Breast epithelium (tissue), 4 donors: ENCODE results near the gene TARP.

Source experiments
- DNase-seq, 2 donors: peaks; one replicate each; pipeline ENCODE4 v3.0.0-alpha.2; 2019; ENCODE audit warnings: low spot score in 2 of 2
- H3K27ac ChIP-seq, 2 donors: fragments of 200-600 bp; sonication (generic) in 1 of 2; one replicate each; pipeline ENCODE4 v1.5.1; 2016 to 2019; ENCODE audit warnings: mild to moderate bottlenecking in 1 of 2
- H3K27me3 ChIP-seq, 2 donors: fragments of 200-600 bp; sonication (generic) in 1 of 2; one replicate each; pipeline versions ENCODE4 v1.5.1 to v1.6.0; 2017 to 2019; ENCODE audit warnings: control low read depth in 1 of 2, mild to moderate bottlenecking in 1 of 2
- H3K36me3 ChIP-seq: fragments of 200-600 bp; one replicate; pipeline ENCODE4 v1.5.1; 2019
- H3K4me1 ChIP-seq, 2 donors: fragments of 200-600 bp; sonication (generic); one replicate each; pipeline ENCODE4 v1.5.1; 2016 to 2019; ENCODE audit warnings: control low read depth in 1 of 2
- H3K4me3 ChIP-seq, 3 donors: fragments of 200-600 bp; sonication (generic); 1 replicate in 2 of 3; 2 replicates in 1 of 3; pipeline ENCODE4 v1.5.1; 2016 to 2019; ENCODE audit warnings: mild to moderate bottlenecking in 3 of 3, moderate library complexity in 2 of 3
- H3K9me3 ChIP-seq, 2 donors: fragments of 200-600 bp; sonication (generic) in 1 of 2; one replicate each; pipeline ENCODE4 v1.5.1; 2016 to 2019; ENCODE audit warnings: control low read depth in 1 of 2
- POLR2A ChIP-seq: fragments of 450-650 bp; IDR thresholded peaks from one replicate; pipeline ENCODE4 v1.6.1; 2016; ENCODE audit warnings: antibody characterized with exemption, mild to moderate bottlenecking, moderate library complexity
- POLR2AphosphoS5 ChIP-seq, 3 donors: sonication (generic); formaldehyde crosslinking; IDR thresholded peaks; one replicate each; pipeline ENCODE4 v1.6.1; 2017; ENCODE audit warnings: antibody characterized with exemption in 3 of 3
- intact Hi-C: fragments of 100-400 bp; cut with DNase I; formaldehyde crosslinking; loops from one replicate; pipeline ENCODE4 v1.15.1; 2023; ENCODE audit warnings: low total_unique reads
- TF ChIP-seq, protein P1 (sequence below), 3 donors: fragments of 450-650 bp; IDR thresholded peaks; one replicate each; pipeline ENCODE4 v1.5.1; 2016 to 2017; ENCODE audit warnings: antibody characterized with exemption in 3 of 3, mild to moderate bottlenecking in 3 of 3, moderate library complexity in 3 of 3

The TARP gene

DNA sequence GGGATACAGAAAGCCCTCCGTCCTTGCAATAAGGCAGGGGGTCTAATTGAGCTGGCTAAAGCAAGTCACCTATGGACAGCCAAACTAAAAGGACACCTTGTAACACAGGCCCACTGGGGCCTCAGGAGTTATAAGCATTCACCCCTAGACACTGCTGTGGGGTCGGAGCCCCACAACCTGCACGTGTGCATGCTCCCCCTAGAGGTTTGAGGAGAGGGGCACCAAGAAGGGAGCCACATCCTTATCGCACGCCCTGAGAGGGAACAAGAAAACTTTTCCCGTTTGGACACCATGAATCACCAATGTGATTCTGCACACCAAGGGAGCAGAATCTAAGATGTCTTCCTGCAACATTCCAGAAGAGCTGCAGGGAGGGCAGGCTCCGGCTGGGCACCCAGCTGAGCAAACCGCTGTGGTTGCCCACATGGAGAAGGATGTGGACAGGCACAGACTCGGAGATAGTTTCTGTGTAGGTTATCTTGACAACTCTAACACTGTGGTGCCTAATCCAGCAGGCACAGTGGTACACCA, 17.7 kb upstream of the TARP start:
- H3K36me3 ChIP-seq = no peaks in the 10 kb centered on the region
- H3K27me3 ChIP-seq = no peaks in the 10 kb centered on the region
- intact Hi-C loops = no loop called here
- no peak for DNase-seq
- no peak for TF ChIP-seq POLR2AphosphoS5 (IDR thresholded peaks at IDR 0.05)
- TF ChIP-seq, protein P1, sequence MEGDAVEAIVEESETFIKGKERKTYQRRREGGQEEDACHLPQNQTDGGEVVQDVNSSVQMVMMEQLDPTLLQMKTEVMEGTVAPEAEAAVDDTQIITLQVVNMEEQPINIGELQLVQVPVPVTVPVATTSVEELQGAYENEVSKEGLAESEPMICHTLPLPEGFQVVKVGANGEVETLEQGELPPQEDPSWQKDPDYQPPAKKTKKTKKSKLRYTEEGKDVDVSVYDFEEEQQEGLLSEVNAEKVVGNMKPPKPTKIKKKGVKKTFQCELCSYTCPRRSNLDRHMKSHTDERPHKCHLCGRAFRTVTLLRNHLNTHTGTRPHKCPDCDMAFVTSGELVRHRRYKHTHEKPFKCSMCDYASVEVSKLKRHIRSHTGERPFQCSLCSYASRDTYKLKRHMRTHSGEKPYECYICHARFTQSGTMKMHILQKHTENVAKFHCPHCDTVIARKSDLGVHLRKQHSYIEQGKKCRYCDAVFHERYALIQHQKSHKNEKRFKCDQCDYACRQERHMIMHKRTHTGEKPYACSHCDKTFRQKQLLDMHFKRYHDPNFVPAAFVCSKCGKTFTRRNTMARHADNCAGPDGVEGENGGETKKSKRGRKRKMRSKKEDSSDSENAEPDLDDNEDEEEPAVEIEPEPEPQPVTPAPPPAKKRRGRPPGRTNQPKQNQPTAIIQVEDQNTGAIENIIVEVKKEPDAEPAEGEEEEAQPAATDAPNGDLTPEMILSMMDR (IDR thresholded peaks at IDR 0.05) = no peak
- TF ChIP-seq POLR2A = no peak
- no peak overlapping the region for H3K4me3 ChIP-seq
- H3K9me3 ChIP-seq = no peaks in the 10 kb centered on the region
- no peaks in the 10 kb centered on the region for H3K4me1 ChIP-seq
- no peak overlapping the region for H3K27ac ChIP-seq

DNA sequence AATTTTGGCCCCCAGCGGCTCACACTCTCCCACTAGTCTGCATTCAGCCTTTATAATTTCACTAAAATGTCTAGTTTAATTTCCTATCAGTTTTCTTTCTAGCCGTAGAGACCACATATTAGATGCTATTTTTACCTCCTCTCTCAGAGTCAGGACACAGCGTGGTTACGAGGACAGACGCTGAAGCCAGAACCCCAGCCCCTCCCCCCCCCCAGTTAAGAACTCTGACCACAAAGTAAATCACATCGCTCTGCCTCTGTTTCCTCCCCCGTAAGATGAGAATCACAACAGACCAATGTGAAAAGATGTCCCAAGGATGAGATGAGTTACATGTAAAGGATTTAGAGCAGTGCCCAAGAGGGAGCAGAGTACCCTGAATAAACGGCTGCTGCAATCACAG, 11.1 kb upstream of the TARP start:
- Histone ChIP-seq H3K27me3 (no peaks in the 10 kb centered on the region), H3K36me3 (no peaks in the 10 kb centered on the region), H3K4me3 (no peak overlapping the region), H3K4me1 (no peaks in the 10 kb centered on the region), H3K9me3 (no peaks in the 10 kb centered on the region), H3K27ac (no peak overlapping the region)
- TF ChIP-seq, protein P1 (IDR thresholded peaks at IDR 0.05) = no peak
- TF ChIP-seq POLR2A (no peak), POLR2AphosphoS5 (IDR thresholded peaks at IDR 0.05) (no peak)
- intact Hi-C loops = no loop called here
- no peak for DNase-seq

GRCh38 chr7:38283809-38284208, 10.4 kb upstream of the TARP start:
- no peaks in the 10 kb centered on the region for H3K27me3 ChIP-seq
- H3K4me3 ChIP-seq = no peak overlapping the region
- H3K36me3 ChIP-seq = no peaks in the 10 kb centered on the region
- H3K9me3 ChIP-seq = no peaks in the 10 kb centered on the region
- no peaks in the 10 kb centered on the region for H3K4me1 ChIP-seq
- TF ChIP-seq POLR2AphosphoS5 (IDR thresholded peaks at IDR 0.05) (no peak), POLR2A (no peak)
- TF ChIP-seq, protein P1 (IDR thresholded peaks at IDR 0.05) = no peak
- intact Hi-C loops = no loop called here
- no peak overlapping the region for H3K27ac ChIP-seq
- no peak for DNase-seq

- TF ChIP-seq POLR2A = no peak
- TF ChIP-seq, protein P1 (IDR thresholded peaks at IDR 0.05) = no peak
- no peak for TF ChIP-seq POLR2AphosphoS5 (IDR thresholded peaks at IDR 0.05)
Measured at GRCh38 chr7:38283107-38283506, 9.7 kb upstream of the TARP start.

GRCh38 chr7:38282081-38282480, 8.6 kb upstream of the TARP start:
- no peaks in the 10 kb centered on the region for H3K4me1 ChIP-seq
- no peaks in the 10 kb centered on the region for H3K9me3 ChIP-seq
- intact Hi-C loops = no loop called here
- H3K27me3 ChIP-seq = no peaks in the 10 kb centered on the region
- no peak overlapping the region for H3K4me3 ChIP-seq
- no peaks in the 10 kb centered on the region for H3K36me3 ChIP-seq
- TF ChIP-seq POLR2AphosphoS5 (IDR thresholded peaks at IDR 0.05) (no peak), POLR2A (no peak)
- TF ChIP-seq, protein P1 (IDR thresholded peaks at IDR 0.05) = no peak
- DNase-seq = no peak
- H3K27ac ChIP-seq = no peak overlapping the region

More at GRCh38 chr7:38283107-38283506, 9.7 kb upstream of the TARP start:
- DNase-seq = no peak
- H3K36me3 ChIP-seq = no peaks in the 10 kb centered on the region
- no peak overlapping the region for H3K27ac ChIP-seq
- H3K4me1 ChIP-seq = no peaks in the 10 kb centered on the region
- no peaks in the 10 kb centered on the region for H3K27me3 ChIP-seq
- no peaks in the 10 kb centered on the region for H3K9me3 ChIP-seq
- intact Hi-C loops = no loop called here
- no peak overlapping the region for H3K4me3 ChIP-seq
